OCI-LY7 (cell line): ENCODE data around the gene NRXN2.

ENCODE experiments used
- CTCF ChIP-seq: fragments of 200-600 bp; sonication (generic); conservative IDR thresholded peaks from 2 replicates; pipeline ENCODE4 v1.5.1; 2014; ENCODE audit warnings: mild to moderate bottlenecking, antibody characterized with exemption, low read length, moderate library complexity, mixed read lengths
- EZH2phosphoT487 ChIP-seq: fragments of 200-600 bp; sonication (generic); IDR thresholded peaks from 2 replicates; pipeline ENCODE4 v1.6.1; 2018; ENCODE audit warnings: low read depth, borderline replicate concordance, mild to moderate bottlenecking, mixed run types, antibody characterized with exemption, low read length, moderate library complexity, mixed read lengths

GRCh38 chr11:64611176-64611575, 111.8 kb downstream of the NRXN2 start:
- TF ChIP-seq CTCF: no peak
- TF ChIP-seq EZH2phosphoT487: no peak
